ENCODE results near the gene KIAA0232. TPM values are rescaled to one million over a fixed set of nuclear protein-coding genes. Genes with fewer than 3 reads are reported as not detected.

KIAA0232 gene
- total and polyA plus RNA-seq, 10 of the 15 experiments (the other 5 are each of a cell fraction or from before 2014, with no cell fraction given) = 2.8 to 15.1 (median 10.8) TPM

- WGBS (ENCODE audit: insufficient coverage, insufficient replicate concordance, low lambda C conversion rate, missing lambda C conversion rate) = 98% methylated on average over 5 of the region's 5 CpGs
- Histone ChIP-seq H3K36me3 (ENCODE audit: control insufficient read depth in 2 of 2, insufficient read depth in 2 of 2, low read length in 1 of 2) (no peaks in the 10 kb centered on the region; a peak in 2 of 4 replicates), H3K27me3 (replicated peaks in 1 of 2; ENCODE audit: control insufficient read depth in 2 of 2, insufficient read depth in 2 of 2, low read length in 1 of 2) (no peaks in the 10 kb centered on the region), H3K4me3 (no peak overlapping the region), H3K27ac (ENCODE audit: control insufficient read depth, insufficient read depth) (no peak overlapping the region), H3K4me2 (ENCODE audit: control insufficient read depth, insufficient read depth) (no peak overlapping the region), H3K9me3 (replicated peaks; ENCODE audit: control insufficient read depth, insufficient read depth, low read length) (no peaks in the 10 kb centered on the region), H4K20me1 (ENCODE audit: control insufficient read depth, insufficient read depth) (no peaks in the 10 kb centered on the region), H2AFZ (ENCODE audit: control insufficient read depth, low read depth, low read length) (no peak overlapping the region), H3K9ac (ENCODE audit: control insufficient read depth, insufficient read depth, low read length) (no peak overlapping the region), H3K79me2 (ENCODE audit: control insufficient read depth, insufficient read depth, low read length) (peaks cover 1% of the 10 kb centered on the region), H3K4me1 (ENCODE audit: control insufficient read depth, insufficient read depth, low read length) (no peaks in the 10 kb centered on the region)
- in situ Hi-C loops (cut with MboI) = no loop called here
- no TSS peak for BruUV-seq (replicated peaks)
- TF ChIP-seq POLR2AphosphoS2 (IDR thresholded peaks at IDR 0.05; ENCODE audit: low read depth, low read length) (no peak), JUNB (IDR thresholded peaks at IDR 0.05) (no peak), MTA2 (IDR thresholded peaks at IDR 0.05; ENCODE audit: low read depth) (no peak), PAX5 (IDR thresholded peaks at IDR 0.05; ENCODE audit: borderline replicate concordance, low read depth, low read length) (no peak), ZNF622 (IDR thresholded peaks at IDR 0.05) (no peak)
- SMC1A ChIA-PET (ENCODE audit: uncharacterized antibody, unreplicated experiment) = interaction anchor here (1.0 to 3.1 kb wide), 5 partner anchors 11 to 88 kb away, joined by 3 to 15 read pairs (median 5); no protein-coding TSS in a partner anchor
- ATAC-seq = no peak
- CTCF ChIA-PET = interaction anchor here (0.6 to 1.4 kb wide), 4 partner anchors 19 to 264 kb away, joined by 3 to 4 read pairs (median 4); no protein-coding TSS in a partner anchor
- intact Hi-C loops (cut with micrococcal nuclease; ENCODE audit: unreplicated experiment) = no loop called here
- FAIRE-seq = no peak
- RAD21 ChIA-PET (ENCODE audit: unreplicated experiment) = interaction anchor here (1.3 kb wide), 1 partner anchor 87 kb away, joined by 3 read pairs; no protein-coding TSS in a partner anchor
- POLR2A ChIA-PET = interaction anchor here (0.6 to 1.9 kb wide), 3 partner anchors 10 to 19 kb away, joined by 3 to 10 read pairs (median 6); no protein-coding TSS in a partner anchor
- DNase-seq (ENCODE audit: low read depth, low spot score) = no peak
Observed at GRCh38 chr4:6806924-6807626, 24.5 kb downstream of the KIAA0232 start.

- Histone ChIP-seq H3K4me1 (ENCODE audit: control insufficient read depth, insufficient read depth, low read length) (no peaks in the 10 kb centered on the region), H3K4me3 (no peak overlapping the region), H3K79me2 (ENCODE audit: control insufficient read depth, insufficient read depth, low read length) (no peaks in the 10 kb centered on the region; the same call in 1 of the 2 replicates), H3K4me2 (ENCODE audit: control insufficient read depth, insufficient read depth) (no peak overlapping the region), H3K27me3 (replicated peaks in 1 of 2; ENCODE audit: control insufficient read depth in 2 of 2, insufficient read depth in 2 of 2, low read length in 1 of 2) (no peaks in the 10 kb centered on the region), H3K9me3 (replicated peaks; ENCODE audit: control insufficient read depth, insufficient read depth, low read length) (no peaks in the 10 kb centered on the region), H3K27ac (ENCODE audit: control insufficient read depth, insufficient read depth) (no peak overlapping the region), H4K20me1 (ENCODE audit: control insufficient read depth, insufficient read depth) (no peaks in the 10 kb centered on the region), H2AFZ (ENCODE audit: control insufficient read depth, low read depth, low read length) (no peak overlapping the region), H3K36me3 (ENCODE audit: control insufficient read depth in 2 of 2, insufficient read depth in 2 of 2, low read length in 1 of 2) (no peaks in the 10 kb centered on the region; a peak in 2 of 4 replicates), H3K9ac (ENCODE audit: control insufficient read depth, insufficient read depth, low read length) (no peak overlapping the region)
- ChIA-PET POLR2A (no interaction called here), SMC1A (ENCODE audit: uncharacterized antibody, unreplicated experiment) (interaction anchor here (3.1 kb wide), 1 partner anchor 24 kb away, joined by 15 read pairs; no protein-coding TSS in a partner anchor), RAD21 (ENCODE audit: unreplicated experiment) (no interaction called here), CTCF (no interaction called here)
- ATAC-seq (no peak), DNase-seq (ENCODE audit: low read depth, low spot score) (no peak), FAIRE-seq (no peak)
- in situ Hi-C loops (cut with MboI) (no loop called here), intact Hi-C loops (cut with micrococcal nuclease; ENCODE audit: unreplicated experiment) (no loop called here)
- BruUV-seq (replicated peaks) = no TSS peak
- no peak for TF ChIP-seq BRCA1 (IDR thresholded peaks at IDR 0.05; ENCODE audit: low read depth, low read length)
- TF ChIP-seq IKZF2 (IDR thresholded peaks at IDR 0.05) = no peak
- TF ChIP-seq ATF2 (IDR thresholded peaks at IDR 0.05; ENCODE audit: low read length) = no peak
- no peak for TF ChIP-seq TAF1 (IDR thresholded peaks at IDR 0.05; ENCODE audit: borderline replicate concordance, low read depth, low read length)
- no peak for TF ChIP-seq TBL1XR1 (IDR thresholded peaks at IDR 0.05; ENCODE audit: low read depth, low read length)
- TF ChIP-seq SIX5 (IDR thresholded peaks at IDR 0.05; ENCODE audit: low read depth, low read length, severe bottlenecking) = no peak
- no peak for TF ChIP-seq HDAC2 (IDR thresholded peaks at IDR 0.05)
- TF ChIP-seq MTA3 (IDR thresholded peaks at IDR 0.05; ENCODE audit: borderline replicate concordance, low read length) = no peak
- TF ChIP-seq ESRRA (IDR thresholded peaks at IDR 0.05; ENCODE audit: low read length) = no peak
- no peak for TF ChIP-seq ZBED1 (IDR thresholded peaks at IDR 0.05; ENCODE audit: borderline replicate concordance)
- TF ChIP-seq IRF4 (IDR thresholded peaks at IDR 0.05; ENCODE audit: low read depth, low read length) = no peak
- no peak for TF ChIP-seq WRNIP1 (IDR thresholded peaks at IDR 0.05; ENCODE audit: borderline replicate concordance, low read depth, low read length)
- 100% methylated on average over 2 of the region's 2 CpGs for WGBS (ENCODE audit: insufficient coverage, insufficient replicate concordance, low lambda C conversion rate, missing lambda C conversion rate)
Observed at GRCh38 chr4:6808259-6808658, 25.7 kb downstream of the KIAA0232 start.

Data from GM12878 (cell line).